ENCODE measurements around the gene DPEP2NB.

The DPEP2NB gene

DNA sequence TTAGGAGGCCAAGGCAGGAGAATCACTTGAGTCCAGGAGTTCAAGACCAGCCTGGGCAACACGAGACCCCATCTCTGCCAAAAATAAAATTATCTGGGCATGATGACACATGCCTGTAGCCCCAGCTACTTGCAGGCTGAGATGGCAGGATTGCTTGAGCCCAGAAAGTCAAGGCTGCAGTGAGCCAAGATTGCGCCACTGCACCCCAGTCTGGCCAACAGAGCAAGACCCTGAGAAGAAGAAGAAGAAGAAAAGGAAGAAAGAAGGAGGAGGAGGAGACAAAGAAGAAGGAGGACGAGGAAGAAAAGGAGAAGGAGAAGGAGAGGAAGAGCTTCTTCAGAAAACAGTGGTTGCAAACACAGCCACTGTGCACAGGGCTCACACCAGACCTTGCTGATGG is 27.0 kb downstream of the DPEP2NB start:
- H3K9ac ChIP-seq (ENCODE audit: low read depth in 1 of 2, low read length in 2 of 2), result no peak overlapping the region
- H3K27ac ChIP-seq (ENCODE audit: low read depth, low read length), result no peak overlapping the region
- no peak overlapping the region for H3K4me3 ChIP-seq (ENCODE audit: low read depth in 1 of 2, low read length in 2 of 2)
- H3K4me1 ChIP-seq (ENCODE audit: control insufficient read depth in 1 of 2, insufficient read depth in 2 of 2, low read length in 2 of 2), result peaks cover 4 to 11% of the 10 kb centered on the region in 2 donors
- H3K9me3 ChIP-seq (ENCODE audit: control insufficient read depth in 1 of 2, low read length in 2 of 2), result no peaks in the 10 kb centered on the region
- H3K36me3 ChIP-seq (ENCODE audit: control insufficient read depth in 1 of 2, insufficient read depth in 2 of 2, low read length in 2 of 2), result peaks cover 0 to 2% of the 10 kb centered on the region in 2 donors
- H3K27me3 ChIP-seq (ENCODE audit: control insufficient read depth in 1 of 2, insufficient read depth in 2 of 2, low read length in 2 of 2), result no peaks in the 10 kb centered on the region

GRCh38 chr16:67987460-67988160 is 28.1 kb downstream of the DPEP2NB start:
- H3K9ac ChIP-seq (ENCODE audit: low read depth in 1 of 2, low read length in 2 of 2), result no peak overlapping the region
- peaks cover 0 to 2% of the 10 kb centered on the region in 2 donors for H3K36me3 ChIP-seq (ENCODE audit: control insufficient read depth in 1 of 2, insufficient read depth in 2 of 2, low read length in 2 of 2)
- no peak overlapping the region for H3K27ac ChIP-seq (ENCODE audit: low read depth, low read length)
- no peaks in the 10 kb centered on the region for H3K9me3 ChIP-seq (ENCODE audit: control insufficient read depth in 1 of 2, low read length in 2 of 2)
- peaks cover 0 to 5% of the 10 kb centered on the region in 2 donors for H3K4me1 ChIP-seq (ENCODE audit: control insufficient read depth in 1 of 2, insufficient read depth in 2 of 2, low read length in 2 of 2)
- no peak overlapping the region for H3K4me3 ChIP-seq (ENCODE audit: low read depth in 1 of 2, low read length in 2 of 2)
- H3K27me3 ChIP-seq (ENCODE audit: control insufficient read depth in 1 of 2, insufficient read depth in 2 of 2, low read length in 2 of 2), result no peaks in the 10 kb centered on the region

DNA sequence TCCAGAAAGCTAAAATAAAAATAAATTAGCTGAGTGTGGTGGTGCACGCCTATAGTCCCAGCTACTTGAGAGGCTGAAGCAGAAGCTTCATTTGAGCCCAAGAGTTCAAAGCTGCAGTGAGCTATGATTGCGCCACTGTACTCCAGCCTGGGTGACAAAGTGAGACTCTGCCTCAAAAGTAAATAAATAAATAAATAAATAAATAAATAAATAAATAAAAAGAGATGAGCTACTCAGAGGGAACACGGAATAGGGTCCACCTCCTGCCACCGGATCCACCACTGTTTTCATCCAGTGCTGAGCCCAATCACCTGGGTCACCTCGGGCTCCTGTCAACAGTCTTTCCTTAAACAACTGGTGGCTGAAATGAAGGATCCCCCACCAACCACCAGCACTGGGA is 28.8 kb downstream of the DPEP2NB start:
- Histone ChIP-seq H3K9me3 (ENCODE audit: control insufficient read depth in 1 of 2, low read length in 2 of 2) (no peaks in the 10 kb centered on the region), H3K4me1 (ENCODE audit: control insufficient read depth in 1 of 2, insufficient read depth in 2 of 2, low read length in 2 of 2) (peaks cover 0 to 4% of the 10 kb centered on the region in 2 donors), H3K27ac (ENCODE audit: low read depth, low read length) (no peak overlapping the region), H3K27me3 (ENCODE audit: control insufficient read depth in 1 of 2, insufficient read depth in 2 of 2, low read length in 2 of 2) (no peaks in the 10 kb centered on the region), H3K9ac (ENCODE audit: low read depth in 1 of 2, low read length in 2 of 2) (no peak overlapping the region), H3K36me3 (ENCODE audit: control insufficient read depth in 1 of 2, insufficient read depth in 2 of 2, low read length in 2 of 2) (peaks cover 0 to 2% of the 10 kb centered on the region in 2 donors), H3K4me3 (ENCODE audit: low read depth in 1 of 2, low read length in 2 of 2) (no peak overlapping the region)

- H3K9me3 ChIP-seq (ENCODE audit: control insufficient read depth in 1 of 2, low read length in 2 of 2), result no peaks in the 10 kb centered on the region
- no peak overlapping the region for H3K27ac ChIP-seq (ENCODE audit: low read depth, low read length)
- no peaks in the 10 kb centered on the region for H3K27me3 ChIP-seq (ENCODE audit: control insufficient read depth in 1 of 2, insufficient read depth in 2 of 2, low read length in 2 of 2)
- no peak overlapping the region for H3K9ac ChIP-seq (ENCODE audit: low read depth in 1 of 2, low read length in 2 of 2)
- peaks cover 0 to 4% of the 10 kb centered on the region in 2 donors for H3K4me1 ChIP-seq (ENCODE audit: control insufficient read depth in 1 of 2, insufficient read depth in 2 of 2, low read length in 2 of 2)
- no peak overlapping the region for H3K4me3 ChIP-seq (ENCODE audit: low read depth in 1 of 2, low read length in 2 of 2)
- H3K36me3 ChIP-seq (ENCODE audit: control insufficient read depth in 1 of 2, insufficient read depth in 2 of 2, low read length in 2 of 2), result no peaks in the 10 kb centered on the region
These were observed 33.6 kb downstream of the DPEP2NB start for GRCh38 chr16:67982011-67982696.

- Histone ChIP-seq H3K27ac (ENCODE audit: low read depth, low read length) (no peak within 1 kb of the TSS), H3K9ac (ENCODE audit: low read depth in 1 of 2, low read length in 2 of 2) (no peak within 1 kb of the TSS), H3K4me1 (ENCODE audit: control insufficient read depth in 1 of 2, insufficient read depth in 2 of 2, low read length in 2 of 2) (peaks cover 0 to 4% of the 10 kb centered on the region in 2 donors), H3K27me3 (ENCODE audit: control insufficient read depth in 1 of 2, insufficient read depth in 2 of 2, low read length in 2 of 2) (peaks cover 0 to 8% of the 10 kb centered on the region in 2 donors), H3K36me3 (ENCODE audit: control insufficient read depth in 1 of 2, insufficient read depth in 2 of 2, low read length in 2 of 2) (no peaks in the 10 kb centered on the region), H3K4me3 (ENCODE audit: low read depth in 1 of 2, low read length in 2 of 2) (no peak within 1 kb of the TSS), H3K9me3 (ENCODE audit: control insufficient read depth in 1 of 2, low read length in 2 of 2) (no peaks in the 10 kb centered on the region)
These were observed 35.6 kb downstream of the DPEP2NB start, which contains the start of gene DPEP3 for GRCh38 chr16:67979955-67980678. Gene DPEP3, minus strand, starts transcription at chr16:67980499. Its CDS starts 119 bp downstream, at chr16:67980380.

DNA sequence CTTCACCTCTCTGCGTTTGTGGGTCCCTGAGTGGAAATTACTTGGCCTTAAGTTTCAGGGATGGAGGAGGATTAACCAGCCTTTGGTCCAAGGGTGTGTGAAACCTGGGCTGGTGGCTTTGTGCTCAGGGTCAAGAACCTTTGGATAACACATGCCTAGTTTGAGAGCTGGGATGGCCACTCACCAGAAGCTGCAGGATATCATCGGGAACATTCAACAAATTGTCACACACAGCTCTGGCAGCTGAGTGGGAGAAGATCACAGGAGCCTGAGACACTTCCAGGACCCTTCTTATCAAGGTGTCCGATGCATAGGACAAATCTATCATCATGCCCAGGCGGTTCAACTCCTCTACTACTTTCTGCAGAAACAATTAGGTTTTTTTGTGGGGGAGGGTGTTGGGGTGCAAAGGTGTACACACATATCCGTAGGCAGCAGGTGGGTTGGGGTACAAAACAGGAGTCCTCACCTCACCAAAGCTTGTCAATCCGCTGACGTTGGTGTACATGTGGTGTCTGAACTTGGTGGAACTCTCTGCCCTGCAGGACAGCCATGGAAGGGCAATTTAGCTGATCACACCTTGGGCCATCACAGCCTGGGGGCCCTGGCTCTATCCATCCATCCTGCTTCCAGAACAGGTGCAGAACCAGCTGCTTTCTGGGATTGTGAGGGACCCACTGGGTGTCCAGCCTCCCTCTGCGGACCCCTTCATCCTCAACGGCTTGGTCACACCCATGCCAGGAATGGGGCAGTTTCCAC is 38.1 kb downstream of the DPEP2NB start:
- Histone ChIP-seq H3K27me3 (ENCODE audit: control insufficient read depth in 1 of 2, insufficient read depth in 2 of 2, low read length in 2 of 2) (peaks cover 0 to 8% of the 10 kb centered on the region in 2 donors), H3K27ac (ENCODE audit: low read depth, low read length) (no peak overlapping the region), H3K9ac (ENCODE audit: low read depth in 1 of 2, low read length in 2 of 2) (no peak overlapping the region), H3K4me1 (ENCODE audit: control insufficient read depth in 1 of 2, insufficient read depth in 2 of 2, low read length in 2 of 2) (no peaks in the 10 kb centered on the region), H3K36me3 (ENCODE audit: control insufficient read depth in 1 of 2, insufficient read depth in 2 of 2, low read length in 2 of 2) (no peaks in the 10 kb centered on the region), H3K4me3 (ENCODE audit: low read depth in 1 of 2, low read length in 2 of 2) (no peak overlapping the region), H3K9me3 (ENCODE audit: control insufficient read depth in 1 of 2, low read length in 2 of 2) (no peaks in the 10 kb centered on the region)

DNA sequence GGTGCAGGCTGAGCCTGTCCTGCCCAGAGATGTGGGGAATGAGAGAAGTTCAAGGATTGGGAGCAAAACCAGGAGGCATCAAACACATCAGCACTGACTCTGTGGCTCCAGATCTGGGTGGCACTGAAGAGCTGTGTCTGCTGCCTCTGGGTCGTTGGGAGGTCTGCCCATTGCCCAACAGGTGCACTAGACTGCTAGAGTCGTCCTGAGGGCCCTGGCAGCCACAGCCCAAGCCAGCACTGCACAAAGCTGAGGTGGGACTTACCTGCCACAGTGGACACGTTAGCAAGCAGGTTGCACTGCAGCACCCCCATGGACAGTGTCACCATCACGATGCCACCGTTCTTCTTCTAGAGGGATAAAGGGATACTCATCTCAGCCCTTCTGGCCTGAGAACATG is 38.7 kb downstream of the DPEP2NB start:
- Histone ChIP-seq H3K27me3 (ENCODE audit: control insufficient read depth in 1 of 2, insufficient read depth in 2 of 2, low read length in 2 of 2) (peaks cover 0 to 8% of the 10 kb centered on the region in 2 donors), H3K36me3 (ENCODE audit: control insufficient read depth in 1 of 2, insufficient read depth in 2 of 2, low read length in 2 of 2) (no peaks in the 10 kb centered on the region), H3K4me3 (ENCODE audit: low read depth in 1 of 2, low read length in 2 of 2) (no peak overlapping the region), H3K9me3 (ENCODE audit: control insufficient read depth in 1 of 2, low read length in 2 of 2) (no peaks in the 10 kb centered on the region), H3K27ac (ENCODE audit: low read depth, low read length) (no peak overlapping the region), H3K4me1 (ENCODE audit: control insufficient read depth in 1 of 2, insufficient read depth in 2 of 2, low read length in 2 of 2) (no peaks in the 10 kb centered on the region), H3K9ac (ENCODE audit: low read depth in 1 of 2, low read length in 2 of 2) (no peak overlapping the region)

GRCh38 chr16:67976205-67976604 is 39.5 kb downstream of the DPEP2NB start:
- H3K36me3 ChIP-seq (ENCODE audit: control insufficient read depth in 1 of 2, insufficient read depth in 2 of 2, low read length in 2 of 2), result no peaks in the 10 kb centered on the region
- H3K9ac ChIP-seq (ENCODE audit: low read depth in 1 of 2, low read length in 2 of 2), result no peak overlapping the region
- H3K4me1 ChIP-seq (ENCODE audit: control insufficient read depth in 1 of 2, insufficient read depth in 2 of 2, low read length in 2 of 2), result no peaks in the 10 kb centered on the region
- H3K27ac ChIP-seq (ENCODE audit: low read depth, low read length), result no peak overlapping the region
- H3K9me3 ChIP-seq (ENCODE audit: control insufficient read depth in 1 of 2, low read length in 2 of 2), result no peaks in the 10 kb centered on the region
- H3K27me3 ChIP-seq (ENCODE audit: control insufficient read depth in 1 of 2, insufficient read depth in 2 of 2, low read length in 2 of 2), result peaks cover 0 to 8% of the 10 kb centered on the region in 2 donors
- no peak overlapping the region for H3K4me3 ChIP-seq (ENCODE audit: low read depth in 1 of 2, low read length in 2 of 2)

- H3K9me3 ChIP-seq (ENCODE audit: control insufficient read depth in 1 of 2, low read length in 2 of 2), result no peaks in the 10 kb centered on the region
- H3K4me1 ChIP-seq (ENCODE audit: control insufficient read depth in 1 of 2, insufficient read depth in 2 of 2, low read length in 2 of 2), result no peaks in the 10 kb centered on the region
- H3K27ac ChIP-seq (ENCODE audit: low read depth, low read length), result no peak overlapping the region
- no peaks in the 10 kb centered on the region for H3K36me3 ChIP-seq (ENCODE audit: control insufficient read depth in 1 of 2, insufficient read depth in 2 of 2, low read length in 2 of 2)
- peaks cover 0 to 8% of the 10 kb centered on the region in 2 donors for H3K27me3 ChIP-seq (ENCODE audit: control insufficient read depth in 1 of 2, insufficient read depth in 2 of 2, low read length in 2 of 2)
- no peak overlapping the region for H3K4me3 ChIP-seq (ENCODE audit: low read depth in 1 of 2, low read length in 2 of 2)
- no peak overlapping the region for H3K9ac ChIP-seq (ENCODE audit: low read depth in 1 of 2, low read length in 2 of 2)
These were observed 40.2 kb downstream of the DPEP2NB start for GRCh38 chr16:67975321-67976105.

Measured in duodenal mucosa (tissue), 2 donors.